ENCODE data around the gene ZNF292. TPM values are rescaled to one million over a fixed set of nuclear protein-coding genes. Genes with fewer than 3 reads are reported as not detected.
A peak's percentile ranks its signal among the peaks of the same experiment; 100 is the strongest.
"Not testable (repeated sequence)": the region's sequence is repeated elsewhere in the genome, so short reads cannot be mapped to it uniquely, and the experiment has no call there.

Gene ZNF292
- total RNA-seq, 1 experiment from 2014 or later = 34.1 TPM

GRCh38 chr6:87127737-87128136 lies 27.6 kb upstream of the ZNF292 start:
- Histone ChIP-seq H2AFZ (no peak overlapping the region), H3F3A (ENCODE audit: insufficient read depth, low read depth) (no peaks in the 10 kb centered on the region), H3K9me2 (ENCODE audit: insufficient read depth) (no peaks in the 10 kb centered on the region), H3K79me2 (ENCODE audit: low read depth) (no peaks in the 10 kb centered on the region), H3K4me2 (no peak overlapping the region), H4K20me1 (ENCODE audit: insufficient read depth) (no peaks in the 10 kb centered on the region), H3K27me3 (ENCODE audit: insufficient read depth, low read depth) (no peaks in the 10 kb centered on the region), H3K9me3 (ENCODE audit: insufficient read depth, low read depth) (no peaks in the 10 kb centered on the region), H3K36me3 (ENCODE audit: low read depth) (no peaks in the 10 kb centered on the region), H3K27ac (no peak overlapping the region), H3K4me3 (no peak overlapping the region), H3K4me1 (replicated peaks; ENCODE audit: insufficient read depth) (no peaks in the 10 kb centered on the region)
- intact Hi-C loops (cut with micrococcal nuclease; ENCODE audit: unreplicated experiment) = no loop called here
- DNase-seq = no peak
- BruUV-seq (replicated peaks) = no TSS peak
- ChIA-PET POLR2A (ENCODE audit: unreplicated experiment) (no interaction called here), CTCF (no interaction called here)
- TF ChIP-seq CTCF (conservative IDR thresholded peaks at IDR 0.05) (no peak), EZH2 (IDR thresholded peaks at IDR 0.05; ENCODE audit: low read depth) (no peak)

GRCh38 chr6:87136963-87137362 lies 18.4 kb upstream of the ZNF292 start:
- ChIA-PET CTCF (interaction anchor here (1.1 kb wide), 1 partner anchor 140 kb away, joined by 3 read pairs; no protein-coding TSS in a partner anchor), POLR2A (ENCODE audit: unreplicated experiment) (no interaction called here)
- Histone ChIP-seq H2AFZ (no peak overlapping the region), H3K27me3 (ENCODE audit: insufficient read depth, low read depth) (no peaks in the 10 kb centered on the region), H3K4me1 (replicated peaks; ENCODE audit: insufficient read depth) (no peaks in the 10 kb centered on the region), H4K20me1 (ENCODE audit: insufficient read depth) (no peaks in the 10 kb centered on the region), H3K79me2 (ENCODE audit: low read depth) (no peaks in the 10 kb centered on the region), H3F3A (ENCODE audit: insufficient read depth, low read depth) (no peaks in the 10 kb centered on the region), H3K27ac (no peak overlapping the region), H3K9me2 (ENCODE audit: insufficient read depth) (no peaks in the 10 kb centered on the region), H3K4me2 (no peak overlapping the region), H3K9me3 (ENCODE audit: insufficient read depth, low read depth) (no peaks in the 10 kb centered on the region), H3K36me3 (ENCODE audit: low read depth) (no peaks in the 10 kb centered on the region), H3K4me3 (no peak overlapping the region)
- no peak for TF ChIP-seq EZH2 (IDR thresholded peaks at IDR 0.05; ENCODE audit: low read depth)
- TF ChIP-seq CTCF (conservative IDR thresholded peaks at IDR 0.05) = no peak
- no peak for DNase-seq
- BruUV-seq (replicated peaks) = no TSS peak
- intact Hi-C loops (cut with micrococcal nuclease; ENCODE audit: unreplicated experiment) = loop anchor here (5.0 to 10.0 kb wide), 2 partner anchors 100 to 1728 kb away; no protein-coding TSS in a partner anchor

- peak in 1 of 2 experiments; percentile 23 for DNase-seq
- Histone ChIP-seq H3K4me3 (no peak overlapping the region), H3K79me2 (ENCODE audit: low read depth) (no peaks in the 10 kb centered on the region), H3K27ac (no peak overlapping the region), H3K36me3 (ENCODE audit: low read depth) (no peaks in the 10 kb centered on the region), H3K9me2 (ENCODE audit: insufficient read depth) (no peaks in the 10 kb centered on the region), H3K4me1 (replicated peaks; ENCODE audit: insufficient read depth) (no peaks in the 10 kb centered on the region), H3K27me3 (ENCODE audit: insufficient read depth, low read depth) (no peaks in the 10 kb centered on the region), H2AFZ (no peak overlapping the region), H3K9me3 (ENCODE audit: insufficient read depth, low read depth) (no peaks in the 10 kb centered on the region), H3F3A (ENCODE audit: insufficient read depth, low read depth) (no peaks in the 10 kb centered on the region), H3K4me2 (no peak overlapping the region), H4K20me1 (ENCODE audit: insufficient read depth) (no peaks in the 10 kb centered on the region)
- ChIA-PET CTCF (no interaction called here), POLR2A (ENCODE audit: unreplicated experiment) (no interaction called here)
- TF ChIP-seq EZH2 (IDR thresholded peaks at IDR 0.05; ENCODE audit: low read depth) = no peak
- peak; percentile 78 for TF ChIP-seq CTCF (conservative IDR thresholded peaks at IDR 0.05)
- intact Hi-C loops (cut with micrococcal nuclease; ENCODE audit: unreplicated experiment) = loop anchor here (1.0 to 10.0 kb wide), 3 partner anchors 98 to 1726 kb away; no protein-coding TSS in a partner anchor
- no TSS peak for BruUV-seq (replicated peaks)
Observed at GRCh38 chr6:87139236-87139635, 16.1 kb upstream of the ZNF292 start.

GRCh38 chr6:87139927-87140326 lies 15.4 kb upstream of the ZNF292 start:
- not testable (repeated sequence) for H3K4me2 ChIP-seq; H3K27me3 ChIP-seq (ENCODE audit: insufficient read depth, low read depth); H2AFZ ChIP-seq; H3K27ac ChIP-seq; H3K9me2 ChIP-seq (ENCODE audit: insufficient read depth); H3K4me3 ChIP-seq; H3K9me3 ChIP-seq (ENCODE audit: insufficient read depth, low read depth); BruUV-seq (replicated peaks); H4K20me1 ChIP-seq (ENCODE audit: insufficient read depth); H3K4me1 ChIP-seq (replicated peaks; ENCODE audit: insufficient read depth); H3K79me2 ChIP-seq (ENCODE audit: low read depth); H3K36me3 ChIP-seq (ENCODE audit: low read depth); DNase-seq; H3F3A ChIP-seq (ENCODE audit: insufficient read depth, low read depth)
- intact Hi-C loops (cut with micrococcal nuclease; ENCODE audit: unreplicated experiment) = loop anchor here (1.0 to 10.0 kb wide), 3 partner anchors 97 to 1725 kb away; no protein-coding TSS in a partner anchor
- ChIA-PET CTCF (interaction anchor here (0.6 kb wide), 1 partner anchor 692 kb away, joined by 3 read pairs; no protein-coding TSS in a partner anchor), POLR2A (ENCODE audit: unreplicated experiment) (interaction anchor here (0.6 kb wide), 1 partner anchor 1816 kb away, joined by 11 read pairs; no protein-coding TSS in a partner anchor)

Measured in PC-9 (cell line).